Left ventricle myocardium inferior (tissue), 1 donor: ENCODE data around the gene GJD4. TPM values are rescaled to one million over a fixed set of nuclear protein-coding genes. Genes with fewer than 3 reads are reported as not detected.

Source experiments
- DNase-seq: peaks from one replicate; pipeline ENCODE4 v3.0.0-alpha.2; 2020
- H3K27ac ChIP-seq: fragments of 200-600 bp; replicated peaks from 2 replicates; pipeline ENCODE4 v1.8.0; 2021
- H3K27me3 ChIP-seq: fragments of 200-600 bp; 2 replicates; pipeline ENCODE4 v1.8.0; 2021; ENCODE audit warnings: low read depth
- H3K36me3 ChIP-seq: fragments of 200-600 bp; 2 replicates; pipeline ENCODE4 v1.8.0; 2021
- H3K4me1 ChIP-seq: fragments of 200-600 bp; 2 replicates; pipeline ENCODE4 v1.8.0; 2021
- H3K4me3 ChIP-seq: fragments of 200-600 bp; 2 replicates; pipeline ENCODE4 v1.8.0; 2021; ENCODE audit warnings: mild to moderate bottlenecking, moderate library complexity
- H3K9me3 ChIP-seq: fragments of 200-600 bp; replicated peaks from 2 replicates; pipeline ENCODE4 v1.8.0; 2021
- intact Hi-C: fragments of 100-400 bp; cut with micrococcal nuclease; formaldehyde crosslinking; loops from one replicate; pipeline ENCODE4 v1.11.0; 2022
- total RNA-seq: library from RNA; stranded (reverse); fragmentation: NEBNext Ultra II Directional; extraction: Animal tissue kit (Norgen Biotek cat#: 25700); gene quantifications from one replicate; pipeline ENCODE4 v1.2.1, GENCODE V29; 2021
- TF ChIP-seq, protein P1 (sequence below): fragments of 200-600 bp; IDR thresholded peaks from 2 replicates; pipeline ENCODE4 v1.8.0; 2021; ENCODE audit warnings: antibody characterized with exemption, mild to moderate bottlenecking, borderline replicate concordance
- donor health status: DM: no; HTN: yes; CAD: no; lungs with severe emphysema.

GJD4 gene
- total RNA-seq, 1 donor from 2014 or later = not detected

DNA sequence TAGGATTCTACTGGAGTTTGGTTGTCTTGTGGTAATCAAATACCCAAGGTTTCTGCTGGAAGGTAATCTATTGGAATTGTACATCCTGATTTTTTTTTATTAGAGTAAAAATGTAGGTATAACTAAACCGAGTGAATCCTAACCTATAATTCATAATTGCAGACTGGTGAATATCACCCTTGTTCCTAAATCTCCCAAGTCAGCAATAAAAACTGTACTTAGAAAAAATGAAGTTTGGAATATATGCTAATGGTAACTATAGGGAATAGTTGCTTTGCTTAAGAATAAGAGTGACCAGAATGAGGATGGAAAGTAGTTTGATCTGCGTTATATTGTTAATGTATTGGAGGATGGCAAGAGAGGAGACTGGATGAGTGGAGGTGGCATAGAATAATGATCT lies 47.7 kb downstream of the GJD4 start:
- DNase-seq = no peak
- Histone ChIP-seq H3K4me3 (no peak overlapping the region), H3K36me3 (no peaks in the 10 kb centered on the region), H3K27ac (no peak overlapping the region), H3K4me1 (no peaks in the 10 kb centered on the region), H3K27me3 (no peaks in the 10 kb centered on the region), H3K9me3 (peaks cover 10% of the 10 kb centered on the region)
- TF ChIP-seq, protein P1, sequence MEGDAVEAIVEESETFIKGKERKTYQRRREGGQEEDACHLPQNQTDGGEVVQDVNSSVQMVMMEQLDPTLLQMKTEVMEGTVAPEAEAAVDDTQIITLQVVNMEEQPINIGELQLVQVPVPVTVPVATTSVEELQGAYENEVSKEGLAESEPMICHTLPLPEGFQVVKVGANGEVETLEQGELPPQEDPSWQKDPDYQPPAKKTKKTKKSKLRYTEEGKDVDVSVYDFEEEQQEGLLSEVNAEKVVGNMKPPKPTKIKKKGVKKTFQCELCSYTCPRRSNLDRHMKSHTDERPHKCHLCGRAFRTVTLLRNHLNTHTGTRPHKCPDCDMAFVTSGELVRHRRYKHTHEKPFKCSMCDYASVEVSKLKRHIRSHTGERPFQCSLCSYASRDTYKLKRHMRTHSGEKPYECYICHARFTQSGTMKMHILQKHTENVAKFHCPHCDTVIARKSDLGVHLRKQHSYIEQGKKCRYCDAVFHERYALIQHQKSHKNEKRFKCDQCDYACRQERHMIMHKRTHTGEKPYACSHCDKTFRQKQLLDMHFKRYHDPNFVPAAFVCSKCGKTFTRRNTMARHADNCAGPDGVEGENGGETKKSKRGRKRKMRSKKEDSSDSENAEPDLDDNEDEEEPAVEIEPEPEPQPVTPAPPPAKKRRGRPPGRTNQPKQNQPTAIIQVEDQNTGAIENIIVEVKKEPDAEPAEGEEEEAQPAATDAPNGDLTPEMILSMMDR = no peak
- intact Hi-C loops = no loop called here

DNA sequence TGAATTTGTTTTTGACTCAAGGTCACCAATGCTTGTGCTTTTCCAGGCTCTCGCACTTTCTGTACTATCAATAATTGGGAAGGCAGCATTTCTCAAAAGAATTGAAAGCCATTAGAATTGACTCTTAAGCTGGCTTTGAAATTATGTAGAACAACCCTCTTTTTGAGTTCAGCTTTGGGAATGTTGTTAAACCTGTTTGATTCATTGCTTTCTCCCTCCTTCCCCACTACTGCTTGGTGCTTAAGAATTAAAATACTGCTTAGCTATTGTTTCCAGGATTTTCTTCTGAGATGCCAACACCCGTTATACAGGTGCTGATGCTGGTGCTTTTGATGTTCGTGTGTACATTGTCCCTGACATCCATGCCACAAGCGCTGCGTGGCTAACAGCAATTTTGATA lies 52.5 kb downstream of the GJD4 start:
- Histone ChIP-seq H3K9me3 (peaks cover 10% of the 10 kb centered on the region), H3K36me3 (no peaks in the 10 kb centered on the region), H3K4me3 (no peak overlapping the region), H3K4me1 (no peaks in the 10 kb centered on the region), H3K27me3 (no peaks in the 10 kb centered on the region), H3K27ac (no peak overlapping the region)
- intact Hi-C loops = no loop called here
- TF ChIP-seq, protein P1 = no peak
- DNase-seq = no peak

Other genes with a start within 250 kb of the GJD4 start
- 6.6 TPM for gene FZD8, start 37.0 kb downstream of the GJD4 start, total RNA-seq